IPS DF 6.9 (cell line): ENCODE measurements around the gene TMED10.

ENCODE experiments used
- DNase-seq: peaks from one replicate; pipeline ENCODE4 v3.0.0-alpha.2; 2013; ENCODE audit warnings: low read depth, low spot score
- H3K27ac ChIP-seq: one replicate; pipeline ENCODE4 v1.5.1; 2013; ENCODE audit warnings: low read length, control low read depth
- H3K27me3 ChIP-seq: 2 replicates; pipeline ENCODE4 v1.6.1; 2013; ENCODE audit warnings: mild to moderate bottlenecking, low read length; ENCODE audit not compliant: control insufficient read depth, insufficient read depth
- H3K36me3 ChIP-seq: 2 replicates; pipeline ENCODE4 v1.6.1; 2013; ENCODE audit warnings: low read length; ENCODE audit not compliant: control insufficient read depth, insufficient read depth
- H3K4me1 ChIP-seq: 2 replicates; pipeline ENCODE4 v1.6.1; 2013; ENCODE audit warnings: low read length; ENCODE audit not compliant: control insufficient read depth, insufficient read depth
- H3K4me3 ChIP-seq: 2 replicates; pipeline ENCODE4 v1.5.1; 2013; ENCODE audit warnings: mild to moderate bottlenecking, low read length
- H3K9me3 ChIP-seq: 2 replicates; pipeline ENCODE4 v1.6.1; 2013; ENCODE audit warnings: low read length, inconsistent platforms; ENCODE audit not compliant: control insufficient read depth, insufficient read depth
- WGBS: extraction: QIAGEN DNeasy Blood & Tissue Kit; methylation state at CpG from one replicate; pipeline ENCODE4 v1.1.7; 2013; ENCODE audit warnings: mixed read lengths, missing lambda C conversion rate; ENCODE audit not compliant: insufficient read length, insufficient coverage; 5-methylcytosine and 5-hydroxymethylcytosine counted together

The TMED10 gene

GRCh38 chr14:75090353-75090752 lies 86.1 kb downstream of the TMED10 start:
- Histone ChIP-seq H3K4me1 (no peaks in the 10 kb centered on the region), H3K27me3 (no peaks in the 10 kb centered on the region), H3K36me3 (peaks cover 2% of the 10 kb centered on the region; the same call in 1 of the 2 replicates), H3K27ac (no peak overlapping the region), H3K4me3 (no peak overlapping the region), H3K9me3 (no peaks in the 10 kb centered on the region)
- DNase-seq, result no peak
- WGBS, result no CpG with 5 or more reads among the region's 3 CpGs

GRCh38 chr14:75088566-75089373 lies 87.6 kb downstream of the TMED10 start:
- H3K4me1 ChIP-seq, result no peaks in the 10 kb centered on the region
- H3K27ac ChIP-seq, result no peak overlapping the region
- no peak overlapping the region for H3K4me3 ChIP-seq
- no peaks in the 10 kb centered on the region for H3K27me3 ChIP-seq
- H3K36me3 ChIP-seq, result peaks cover 12% of the 10 kb centered on the region; the same call in 1 of the 2 replicates
- peak; percentile 39 for DNase-seq
- H3K9me3 ChIP-seq, result no peaks in the 10 kb centered on the region
- WGBS, result no CpG with 5 or more reads among the region's 7 CpGs

- peaks cover 12% of the 10 kb centered on the region; the same call in 1 of the 2 replicates for H3K36me3 ChIP-seq
- no peak for DNase-seq
- WGBS, result no CpG with 5 or more reads among the region's 2 CpGs
Observed at GRCh38 chr14:75088153-75088552, 88.3 kb downstream of the TMED10 start.

GRCh38 chr14:75084513-75084912 lies 91.9 kb downstream of the TMED10 start:
- Histone ChIP-seq H3K4me1 (no peaks in the 10 kb centered on the region), H3K36me3 (peaks cover 12% of the 10 kb centered on the region; the same call in 1 of the 2 replicates), H3K9me3 (no peaks in the 10 kb centered on the region), H3K27ac (no peak overlapping the region), H3K27me3 (no peaks in the 10 kb centered on the region), H3K4me3 (no peak overlapping the region)
- WGBS, result no CpG with 5 or more reads among the region's 5 CpGs
- no peak for DNase-seq

More at GRCh38 chr14:75088153-75088552, 88.3 kb downstream of the TMED10 start:
- Histone ChIP-seq H3K4me3 (no peak overlapping the region), H3K9me3 (no peaks in the 10 kb centered on the region), H3K4me1 (no peaks in the 10 kb centered on the region), H3K27me3 (no peaks in the 10 kb centered on the region), H3K27ac (no peak overlapping the region)

- no peaks in the 10 kb centered on the region for H3K9me3 ChIP-seq
- DNase-seq, result no peak
- H3K36me3 ChIP-seq, result peaks cover 12% of the 10 kb centered on the region; the same call in 1 of the 2 replicates
- H3K4me3 ChIP-seq, result no peak overlapping the region
- no CpG with 5 or more reads among the region's 1 CpG for WGBS
- H3K27me3 ChIP-seq, result no peaks in the 10 kb centered on the region
- H3K4me1 ChIP-seq, result no peaks in the 10 kb centered on the region
- H3K27ac ChIP-seq, result no peak overlapping the region
Observed at GRCh38 chr14:75083271-75083670, 93.1 kb downstream of the TMED10 start.

GRCh38 chr14:75081660-75082229 lies 94.7 kb downstream of the TMED10 start:
- Histone ChIP-seq H3K4me1 (no peaks in the 10 kb centered on the region), H3K4me3 (no peak overlapping the region), H3K9me3 (no peaks in the 10 kb centered on the region), H3K36me3 (peaks cover 10% of the 10 kb centered on the region; the same call in 1 of the 2 replicates), H3K27ac (no peak overlapping the region), H3K27me3 (no peaks in the 10 kb centered on the region)
- WGBS, result no CpG with 5 or more reads among the region's 2 CpGs
- no peak for DNase-seq
